ENCODE measurements around the gene FOXD2.

FOXD2 gene

DNA sequence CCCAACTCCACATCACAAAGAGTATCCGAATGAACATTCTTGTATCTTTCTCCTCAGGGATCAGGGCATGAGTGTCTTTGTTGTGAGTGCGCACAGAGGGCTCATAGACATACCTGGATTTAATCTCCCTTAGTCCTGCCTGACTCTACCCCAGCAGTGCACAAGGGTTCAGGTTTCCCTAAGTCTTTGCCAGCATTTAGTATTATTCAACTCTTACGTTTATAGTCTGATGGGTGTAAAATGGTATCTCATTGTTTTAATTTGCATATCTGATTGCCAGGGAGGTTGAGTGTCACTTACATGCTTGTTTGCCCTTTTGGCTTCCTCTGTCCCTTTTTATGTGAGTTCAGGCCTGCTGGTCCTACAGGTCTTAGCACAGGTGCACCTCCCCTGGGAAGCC, 49.5 kb downstream of the FOXD2 start:
- TF ChIP-seq POLR2AphosphoS5 (IDR thresholded peaks at IDR 0.05; ENCODE audit: low read depth, low read length), result no peak
- no peak for TF ChIP-seq SIN3A (IDR thresholded peaks at IDR 0.05; ENCODE audit: borderline replicate concordance, insufficient read depth, low read length)
- TF ChIP-seq, protein P1, sequence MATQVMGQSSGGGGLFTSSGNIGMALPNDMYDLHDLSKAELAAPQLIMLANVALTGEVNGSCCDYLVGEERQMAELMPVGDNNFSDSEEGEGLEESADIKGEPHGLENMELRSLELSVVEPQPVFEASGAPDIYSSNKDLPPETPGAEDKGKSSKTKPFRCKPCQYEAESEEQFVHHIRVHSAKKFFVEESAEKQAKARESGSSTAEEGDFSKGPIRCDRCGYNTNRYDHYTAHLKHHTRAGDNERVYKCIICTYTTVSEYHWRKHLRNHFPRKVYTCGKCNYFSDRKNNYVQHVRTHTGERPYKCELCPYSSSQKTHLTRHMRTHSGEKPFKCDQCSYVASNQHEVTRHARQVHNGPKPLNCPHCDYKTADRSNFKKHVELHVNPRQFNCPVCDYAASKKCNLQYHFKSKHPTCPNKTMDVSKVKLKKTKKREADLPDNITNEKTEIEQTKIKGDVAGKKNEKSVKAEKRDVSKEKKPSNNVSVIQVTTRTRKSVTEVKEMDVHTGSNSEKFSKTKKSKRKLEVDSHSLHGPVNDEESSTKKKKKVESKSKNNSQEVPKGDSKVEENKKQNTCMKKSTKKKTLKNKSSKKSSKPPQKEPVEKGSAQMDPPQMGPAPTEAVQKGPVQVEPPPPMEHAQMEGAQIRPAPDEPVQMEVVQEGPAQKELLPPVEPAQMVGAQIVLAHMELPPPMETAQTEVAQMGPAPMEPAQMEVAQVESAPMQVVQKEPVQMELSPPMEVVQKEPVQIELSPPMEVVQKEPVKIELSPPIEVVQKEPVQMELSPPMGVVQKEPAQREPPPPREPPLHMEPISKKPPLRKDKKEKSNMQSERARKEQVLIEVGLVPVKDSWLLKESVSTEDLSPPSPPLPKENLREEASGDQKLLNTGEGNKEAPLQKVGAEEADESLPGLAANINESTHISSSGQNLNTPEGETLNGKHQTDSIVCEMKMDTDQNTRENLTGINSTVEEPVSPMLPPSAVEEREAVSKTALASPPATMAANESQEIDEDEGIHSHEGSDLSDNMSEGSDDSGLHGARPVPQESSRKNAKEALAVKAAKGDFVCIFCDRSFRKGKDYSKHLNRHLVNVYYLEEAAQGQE (IDR thresholded peaks at IDR 0.05; ENCODE audit: insufficient read depth in 1 of 2, low read depth in 2 of 2, low read length in 2 of 2), result no peak
- TF ChIP-seq TAF1 (IDR thresholded peaks at IDR 0.05; ENCODE audit: borderline replicate concordance, insufficient read depth, low read length), result no peak
- no peak for TF ChIP-seq FOXP2 (optimal IDR thresholded peaks at IDR 0.05; ENCODE audit: borderline replicate concordance, extremely low read depth, extremely low read length, insufficient read depth)

DNA sequence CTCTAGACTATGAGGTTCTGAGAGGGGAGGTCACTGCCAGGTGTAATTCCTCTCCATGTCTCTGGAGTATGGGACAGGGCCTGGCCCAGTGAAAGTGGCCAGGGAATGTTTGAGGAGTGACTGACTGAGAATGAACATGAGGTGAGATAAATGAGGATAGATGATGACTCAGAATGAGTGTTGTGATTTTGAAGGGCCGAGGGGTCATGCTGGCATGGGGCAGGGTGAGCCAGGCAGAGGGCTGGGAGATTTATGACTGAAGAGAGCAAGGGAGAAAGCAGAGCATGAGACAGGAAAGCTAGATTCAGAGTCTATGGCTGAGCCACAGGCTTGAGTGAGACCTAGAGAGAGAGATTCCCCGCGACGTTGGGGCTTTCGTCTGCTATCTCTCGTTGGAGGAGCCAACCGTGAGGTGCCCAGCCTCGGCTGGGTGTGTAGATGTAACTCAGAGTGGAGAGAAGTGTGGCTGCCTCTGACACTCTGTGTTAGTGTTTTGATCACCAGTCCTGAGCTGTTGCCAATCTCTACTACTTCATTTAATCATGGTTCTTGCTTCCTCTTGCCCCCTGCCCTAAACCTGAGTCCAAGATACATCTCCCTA, 50.1 kb downstream of the FOXD2 start:
- TF ChIP-seq POLR2AphosphoS5 (IDR thresholded peaks at IDR 0.05; ENCODE audit: low read depth, low read length), result no peak
- TF ChIP-seq TAF1 (IDR thresholded peaks at IDR 0.05; ENCODE audit: borderline replicate concordance, insufficient read depth, low read length), result no peak
- TF ChIP-seq SIN3A (IDR thresholded peaks at IDR 0.05; ENCODE audit: borderline replicate concordance, insufficient read depth, low read length), result no peak
- TF ChIP-seq, protein P1 (IDR thresholded peaks at IDR 0.05; ENCODE audit: insufficient read depth in 1 of 2, low read depth in 2 of 2, low read length in 2 of 2), result no peak
- TF ChIP-seq FOXP2 (optimal IDR thresholded peaks at IDR 0.05; ENCODE audit: borderline replicate concordance, extremely low read depth, extremely low read length, insufficient read depth), result no peak

Measured in PFSK-1 (cell line).